H1 (cell line): ENCODE measurements around the gene LUM. TPM values are rescaled to one million over a fixed set of nuclear protein-coding genes. Genes with fewer than 3 reads are reported as not detected.

ENCODE experiments used
- CTCF ChIA-PET: fragments of 300-600 bp; sonication (Branson Sonifier 250); formaldehyde crosslinking; loops from one replicate; lab custom pipeline; 2021; ENCODE audit not compliant: partially characterized antibody; lab: Charles Lee
- POLR2A ChIA-PET: fragments of 300-600 bp; sonication (Branson Sonifier 250); formaldehyde crosslinking; loops from one replicate; lab custom pipeline; 2021; ENCODE audit warnings: inconsistent platforms; ENCODE audit not compliant: partially characterized antibody; lab: Charles Lee
- DNase-seq, 2 experiments: peaks; one replicate each; pipeline versions ENCODE4 v3.0.0 to v3.0.0-alpha.2; 2010 to 2022; ENCODE audit warnings: low spot score in 2 of 2, low read depth in 1 of 2, mixed read lengths in 1 of 2
- FAIRE-seq: peaks from 2 replicates; lab custom pipeline; 2011; peaks lifted over from hg19 to GRCh38; lab: Jason Lieb, UNC
- H2AFZ ChIP-seq: 2 replicates; pipeline ENCODE4 v1.8.1; 2012; ENCODE audit warnings: low read length, inconsistent platforms
- H2AK5ac ChIP-seq: 2 replicates; pipeline ENCODE4 v1.6.1; 2013; ENCODE audit warnings: low read depth, low read length
- H2BK120ac ChIP-seq: replicated peaks from 2 replicates; pipeline ENCODE3; 2013; ENCODE audit warnings: low read depth, low read length, inconsistent platforms
- H2BK12ac ChIP-seq: 2 replicates; pipeline ENCODE4 v1.6.1; 2013; ENCODE audit warnings: low read depth, low read length
- H2BK15ac ChIP-seq: 2 replicates; pipeline ENCODE4 v1.6.1; 2013; ENCODE audit warnings: low read length
- H2BK20ac ChIP-seq: 2 replicates; pipeline ENCODE4 v1.6.1; 2013; ENCODE audit warnings: low read length
- H2BK5ac ChIP-seq: 2 replicates; pipeline ENCODE4 v1.6.1; 2013; ENCODE audit warnings: low read depth, low read length
- H3K14ac ChIP-seq: 2 replicates; pipeline ENCODE4 v1.6.1; 2013; ENCODE audit warnings: inconsistent platforms; ENCODE audit not compliant: insufficient read length
- H3K18ac ChIP-seq: 2 replicates; pipeline ENCODE4 v1.6.1; 2013; ENCODE audit warnings: low read length; ENCODE audit errors: extremely low read depth
- H3K23ac ChIP-seq: 2 replicates; pipeline ENCODE4 v1.6.1; 2013; ENCODE audit warnings: inconsistent platforms; ENCODE audit not compliant: insufficient read length
- H3K23me2 ChIP-seq: 2 replicates; pipeline ENCODE4 v1.6.1; 2013; ENCODE audit warnings: low read depth, low read length
- H3K27ac ChIP-seq: 2 replicates; pipeline ENCODE4 v1.6.1; 2011; ENCODE audit warnings: low read depth, low read length, inconsistent platforms
- H3K27me3 ChIP-seq, 4 experiments: replicated peaks in 1 of 4; 1 replicate in 1 of 4; 2 replicates in 3 of 4; pipeline versions ENCODE4 v1.6.1 to v1.8.1; 2011 to 2013; ENCODE audit warnings: low read length in 3 of 4, mild to moderate bottlenecking in 3 of 4, inconsistent platforms in 2 of 4, mixed read lengths in 2 of 4, moderate library complexity in 1 of 4; ENCODE audit not compliant: control insufficient read depth in 3 of 4, insufficient read depth in 3 of 4; ENCODE audit errors: extremely low read depth in 1 of 4
- H3K36me3 ChIP-seq, 4 experiments: 2 replicates each; pipeline versions ENCODE4 v1.6.1 to v1.8.1; 2011 to 2013; ENCODE audit warnings: mild to moderate bottlenecking in 4 of 4, low read length in 3 of 4, moderate library complexity in 2 of 4, control low read depth in 1 of 4, inconsistent platforms in 1 of 4; ENCODE audit not compliant: insufficient read depth in 4 of 4, control insufficient read depth in 2 of 4
- H3K4ac ChIP-seq: replicated peaks from 2 replicates; pipeline ENCODE3; 2013; ENCODE audit warnings: low read length, low read depth, mixed read lengths, inconsistent platforms; ENCODE audit not compliant: insufficient read length
- H3K4me1 ChIP-seq, 4 experiments: replicated peaks in 1 of 4; 1 replicate in 1 of 4; 2 replicates in 3 of 4; pipeline versions ENCODE4 v1.6.1 to v1.8.1; 2011 to 2013; ENCODE audit warnings: low read length in 3 of 4, inconsistent platforms in 2 of 4, mixed read lengths in 1 of 4; ENCODE audit not compliant: insufficient read depth in 4 of 4, control insufficient read depth in 3 of 4
- H3K4me2 ChIP-seq, 2 experiments: 2 replicates each; pipeline versions ENCODE4 v1.6.1 to v1.8.1; 2011 to 2013; ENCODE audit warnings: low read depth in 2 of 2, low read length in 2 of 2, control low read depth in 1 of 2, inconsistent platforms in 1 of 2, mild to moderate bottlenecking in 1 of 2; ENCODE audit not compliant: insufficient read depth in 1 of 2
- H3K4me3 ChIP-seq, 4 experiments: fragments of 200-600, 300-600 bp in 1 of 4; sonication (generic), shearing (Covaris generic), sonication (Bioruptor Twin) in 1 of 4; 2 replicates each; pipeline versions ENCODE4 v1.5.1 to v1.8.1; 2011 to 2016; ENCODE audit warnings: low read length in 4 of 4, low read depth in 3 of 4, control low read depth in 2 of 4, inconsistent platforms in 2 of 4, mild to moderate bottlenecking in 2 of 4, mixed read lengths in 1 of 4, moderate library complexity in 1 of 4; ENCODE audit not compliant: insufficient read depth in 2 of 4; ENCODE audit errors: extremely low read depth in 1 of 4
- H3K56ac ChIP-seq: replicated peaks from 2 replicates; pipeline ENCODE3; 2013; ENCODE audit warnings: low read depth, mild to moderate bottlenecking, mixed read lengths, low read length, inconsistent platforms; ENCODE audit not compliant: insufficient read length
- H3K79me1 ChIP-seq: 2 replicates; pipeline ENCODE4 v1.6.1; 2013; ENCODE audit warnings: low read depth, low read length, control low read depth
- H3K79me2 ChIP-seq, 2 experiments: 2 replicates each; pipeline versions ENCODE4 v1.6.1 to v1.8.1; 2012 to 2013; ENCODE audit warnings: low read length in 2 of 2, mild to moderate bottlenecking in 2 of 2, inconsistent platforms in 1 of 2; ENCODE audit not compliant: insufficient read depth in 2 of 2, control insufficient read depth in 1 of 2
- H3K9ac ChIP-seq, 4 experiments: replicated peaks in 1 of 4; 1 replicate in 1 of 4; 2 replicates in 3 of 4; pipeline versions ENCODE4 v1.6.1 to v1.8.1; 2011 to 2013; ENCODE audit warnings: low read depth in 3 of 4, low read length in 3 of 4, control low read depth in 2 of 4, mild to moderate bottlenecking in 2 of 4, moderate library complexity in 2 of 4, inconsistent platforms in 1 of 4; ENCODE audit errors: extremely low read depth in 1 of 4
- H3K9me3 ChIP-seq, 2 experiments: 2 replicates each; pipeline versions ENCODE4 v1.6.1 to v1.8.1; 2012 to 2013; ENCODE audit warnings: mild to moderate bottlenecking in 2 of 2, moderate library complexity in 2 of 2, control low read depth in 1 of 2, inconsistent platforms in 1 of 2, low read depth in 1 of 2, low read length in 1 of 2, mixed read lengths in 1 of 2; ENCODE audit not compliant: insufficient read depth in 2 of 2
- H4K20me1 ChIP-seq, 2 experiments: replicated peaks in 1 of 2; 2 replicates each; pipeline versions ENCODE3 to v1.8.1; 2011 to 2013; ENCODE audit warnings: inconsistent platforms in 2 of 2, low read length in 2 of 2, mild to moderate bottlenecking in 1 of 2; ENCODE audit not compliant: insufficient read depth in 2 of 2, control insufficient read depth in 1 of 2
- H4K5ac ChIP-seq: 2 replicates; pipeline ENCODE4 v1.6.1; 2013; ENCODE audit warnings: low read length, low read depth, mixed read lengths, inconsistent platforms; ENCODE audit not compliant: insufficient read length
- H4K8ac ChIP-seq: 2 replicates; pipeline ENCODE4 v1.8.0; 2013; ENCODE audit warnings: mild to moderate bottlenecking, moderate library complexity, low read length, inconsistent platforms; ENCODE audit not compliant: insufficient read depth; ENCODE audit errors: extremely low read depth
- H4K91ac ChIP-seq: replicated peaks from 2 replicates; pipeline ENCODE3; 2013; ENCODE audit warnings: low read length, mixed read lengths, inconsistent platforms; ENCODE audit not compliant: insufficient read length
- ASH2L ChIP-seq: fragments of 200-600, 300-600 bp; sonication (generic); IDR thresholded peaks from one replicate; pipeline ENCODE4 v1.7.1; 2017; ENCODE audit warnings: low read length
- BRCA1 ChIP-seq: IDR thresholded peaks from 2 replicates; pipeline ENCODE4 v1.6.1; 2012; ENCODE audit warnings: low read depth, low read length, improper control_type of control experiment
- CHD2 ChIP-seq: IDR thresholded peaks from 2 replicates; pipeline ENCODE4 v1.6.1; 2012; ENCODE audit warnings: low read length, improper control_type of control experiment
- CTBP2 ChIP-seq: IDR thresholded peaks from 2 replicates; pipeline ENCODE4 v1.7.0; 2011; ENCODE audit warnings: borderline replicate concordance, mild to moderate bottlenecking, moderate library complexity, mixed read lengths, low read length; ENCODE audit not compliant: insufficient read depth, insufficient read length
- EGR1 ChIP-seq: IDR thresholded peaks from 2 replicates; pipeline ENCODE4 v1.6.1; 2011; ENCODE audit warnings: low read depth, low read length, borderline replicate concordance
- EZH2 ChIP-seq: fragments of 200-600 bp; sonication (generic); IDR thresholded peaks from 2 replicates; pipeline ENCODE4 v1.7.1; 2012; ENCODE audit warnings: low read depth, mild to moderate bottlenecking, moderate library complexity, low read length, inconsistent platforms; ENCODE audit not compliant: severe bottlenecking
- JUND ChIP-seq: IDR thresholded peaks from 2 replicates; pipeline ENCODE4 v1.6.1; 2011; ENCODE audit warnings: mild to moderate bottlenecking, improper control_type of control experiment, low read length
- MAFK ChIP-seq: IDR thresholded peaks from 2 replicates; pipeline ENCODE4 v1.6.1; 2012; ENCODE audit warnings: low read depth, mild to moderate bottlenecking, improper control_type of control experiment, low read length
- POLR2A ChIP-seq, 2 experiments: IDR thresholded peaks; 1 replicate in 1 of 2; 2 replicates in 1 of 2; pipeline ENCODE4 v1.6.1; 2011; ENCODE audit warnings: low read depth in 2 of 2, low read length in 2 of 2, mild to moderate bottlenecking in 2 of 2; ENCODE audit errors: control extremely low read depth in 1 of 2
- RAD21 ChIP-seq, 2 experiments: IDR thresholded peaks in 1 of 2; conservative IDR thresholded peaks in 1 of 2; 2 replicates each; pipeline ENCODE4 v1.6.1; 2011; ENCODE audit warnings: low read depth in 2 of 2, low read length in 2 of 2, improper control_type of control experiment in 1 of 2, inconsistent platforms in 1 of 2, mild to moderate bottlenecking in 1 of 2, moderate library complexity in 1 of 2
- RNF2 ChIP-seq: fragments of 200-900, 300-1000 bp; sonication (generic); IDR thresholded peaks from 2 replicates; pipeline ENCODE4 v1.7.1; 2016; ENCODE audit warnings: borderline replicate concordance, low read depth, mild to moderate bottlenecking, antibody characterized with exemption, low read length; ENCODE audit not compliant: poor library complexity, severe bottlenecking; ENCODE audit errors: missing control alignments
- SIRT6 ChIP-seq: IDR thresholded peaks from one replicate; pipeline ENCODE4 v1.7.1; 2012; ENCODE audit warnings: low read length, inconsistent platforms
- SIX5 ChIP-seq: IDR thresholded peaks from 2 replicates; pipeline ENCODE4 v1.6.1; 2011; ENCODE audit warnings: mild to moderate bottlenecking, low read depth, low read length
- WGBS, 2 experiments: shearing (Covaris generic) in 1 of 2; methylation state at CpG; one replicate each; pipeline versions ENCODE4 v1.1.6 to v1.1.7; 2013 to 2015; ENCODE audit warnings: low lambda C conversion rate in 2 of 2, mixed read lengths in 2 of 2, inconsistent platforms in 1 of 2, low coverage in 1 of 2, missing lambda C conversion rate in 1 of 2; ENCODE audit not compliant: insufficient replicate concordance in 2 of 2, insufficient coverage in 1 of 2, insufficient read length in 1 of 2; ENCODE audit errors: extremely low coverage in 1 of 2, missing lambda C conversion rate in 1 of 2; 5-methylcytosine and 5-hydroxymethylcytosine counted together
- polyA plus RNA-seq, 7 experiments: library from polyadenylated mRNA; depleted of rRNA in 3 of 7; stranded (reverse) in 5 of 7; unstranded in 2 of 7; fragments of >200 nt in 5 of 7; fragments of 200-250 nt in 2 of 7; gene quantifications; 1 replicate in 5 of 7; 2 replicates in 1 of 7; 4 replicates in 1 of 7; pipeline versions ENCODE4 v1.2.1 to v1.2.3, GENCODE V29; 2011 to 2013; ENCODE audit warnings: missing spikeins in 2 of 7, mixed read lengths in 2 of 7
- total RNA-seq: library from RNA; stranded (reverse); fragmentation: NEBNext Ultra II Directional; extraction: Animal tissue kit (Norgen Biotek cat#: 25700); gene quantifications from 2 replicates; pipeline ENCODE4 v1.2.1, GENCODE V29; 2021
- TF ChIP-seq, protein P1 (sequence below): IDR thresholded peaks from 2 replicates; pipeline ENCODE4 v1.6.1; 2012; ENCODE audit warnings: inconsistent platforms

The LUM gene
- total and polyA plus RNA-seq, 2 of the 8 experiments (the other 6 are each of a cell fraction or from before 2014, with no cell fraction given) = not detected

DNA sequence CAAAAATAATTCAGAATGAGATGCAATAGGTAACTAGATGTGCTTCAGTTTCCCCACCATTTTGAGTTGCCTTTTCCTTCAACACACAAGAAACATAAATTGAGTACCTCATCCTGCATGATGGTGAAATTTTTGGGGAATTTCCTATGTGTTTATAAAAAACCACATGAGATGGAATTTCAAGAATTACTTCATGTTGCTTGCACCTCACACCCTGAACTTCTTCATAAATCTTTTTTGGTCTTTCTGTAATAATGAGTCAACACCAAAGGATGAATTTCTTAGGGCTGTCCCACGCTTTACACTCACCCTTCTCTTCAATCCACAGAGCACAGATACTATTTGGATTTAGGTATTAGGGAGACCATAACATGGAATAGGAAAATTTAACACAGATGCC is 22.6 kb upstream of the LUM start:
- no peak overlapping the region for H4K8ac ChIP-seq
- no peak overlapping the region for H2BK20ac ChIP-seq
- no peak overlapping the region for H4K5ac ChIP-seq
- H3K23me2 ChIP-seq = no peaks in the 10 kb centered on the region
- H3K23ac ChIP-seq = no peak overlapping the region
- no peaks in the 10 kb centered on the region for H3K9me3 ChIP-seq
- ChIA-PET CTCF (no interaction called here), POLR2A (no interaction called here)
- H3K79me1 ChIP-seq = no peaks in the 10 kb centered on the region
- no peak overlapping the region for H3K18ac ChIP-seq
- H3K4ac ChIP-seq = no peak overlapping the region
- no peak overlapping the region for H3K14ac ChIP-seq
- FAIRE-seq = no peak
- no peak overlapping the region for H2AK5ac ChIP-seq
- no peaks in the 10 kb centered on the region for H3K4me1 ChIP-seq
- WGBS, 2 experiments = 100% methylated on average over 1 of the region's 1 CpG; no CpG with 5 or more reads in 1 of the 2 experiments
- H3K79me2 ChIP-seq = no peaks in the 10 kb centered on the region
- no peak overlapping the region for H3K4me3 ChIP-seq
- no peak overlapping the region for H2BK12ac ChIP-seq
- no peak for DNase-seq
- H3K4me2 ChIP-seq = no peak overlapping the region
- H3K9ac ChIP-seq = no peak overlapping the region
- no peaks in the 10 kb centered on the region for H3K27me3 ChIP-seq
- no peak overlapping the region for H2BK15ac ChIP-seq
- no peak overlapping the region for H2BK5ac ChIP-seq
- no peaks in the 10 kb centered on the region for H3K36me3 ChIP-seq
- no peaks in the 10 kb centered on the region for H4K20me1 ChIP-seq
- H3K56ac ChIP-seq = no peak overlapping the region
- no peak overlapping the region for H2AFZ ChIP-seq
- H3K27ac ChIP-seq = no peak overlapping the region
- H4K91ac ChIP-seq = no peak overlapping the region
- no peak overlapping the region for H2BK120ac ChIP-seq
- TF ChIP-seq, protein P1, sequence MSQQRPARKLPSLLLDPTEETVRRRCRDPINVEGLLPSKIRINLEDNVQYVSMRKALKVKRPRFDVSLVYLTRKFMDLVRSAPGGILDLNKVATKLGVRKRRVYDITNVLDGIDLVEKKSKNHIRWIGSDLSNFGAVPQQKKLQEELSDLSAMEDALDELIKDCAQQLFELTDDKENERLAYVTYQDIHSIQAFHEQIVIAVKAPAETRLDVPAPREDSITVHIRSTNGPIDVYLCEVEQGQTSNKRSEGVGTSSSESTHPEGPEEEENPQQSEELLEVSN = no peak
- no peak for TF ChIP-seq EZH2
- no peak for TF ChIP-seq CHD2
- no peak for TF ChIP-seq POLR2A (IDR thresholded peaks at IDR 0.05; ENCODE audit: control extremely low read depth in 1 of 2, low read depth in 2 of 2, low read length in 2 of 2)
- no peak for TF ChIP-seq RAD21 (IDR thresholded peaks at IDR 0.05 in 1 of 2, conservative IDR thresholded peaks at IDR 0.05 in 1 of 2; ENCODE audit: low read depth in 2 of 2, low read length in 2 of 2)
- no peak for TF ChIP-seq JUND
- no peak for TF ChIP-seq RNF2
- no peak for TF ChIP-seq MAFK
- TF ChIP-seq BRCA1 = no peak
- no peak for TF ChIP-seq EGR1
- TF ChIP-seq CTBP2 = no peak
- no peak for TF ChIP-seq ASH2L
- no peak for TF ChIP-seq SIX5
- TF ChIP-seq SIRT6 = no peak
